ENCODE data around the gene DMAC2.
"Not testable (repeated sequence)": the region's sequence is repeated elsewhere in the genome, so short reads cannot be mapped to it uniquely, and the experiment has no call there.

Gene DMAC2

DNA sequence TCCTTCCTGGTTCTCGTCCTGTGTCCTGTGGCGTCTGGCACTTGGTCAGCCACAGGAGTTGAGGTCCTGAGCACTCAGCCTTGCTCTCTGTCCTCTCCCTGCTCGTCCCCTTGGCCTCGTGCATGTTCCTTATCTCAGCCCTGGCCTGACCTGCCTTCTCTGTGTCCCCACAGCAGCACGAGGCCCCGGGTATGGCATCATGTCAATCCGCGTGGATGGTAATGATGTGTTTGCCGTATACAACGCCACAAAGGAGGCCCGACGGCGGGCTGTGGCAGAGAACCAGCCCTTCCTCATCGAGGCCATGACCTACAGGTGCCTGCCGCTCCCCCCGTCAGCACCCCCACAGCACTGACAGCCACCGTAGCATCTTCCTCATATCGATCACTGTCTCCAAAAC is 17.3 kb downstream of the DMAC2 start:
- no peak for DNase-seq

DNA sequence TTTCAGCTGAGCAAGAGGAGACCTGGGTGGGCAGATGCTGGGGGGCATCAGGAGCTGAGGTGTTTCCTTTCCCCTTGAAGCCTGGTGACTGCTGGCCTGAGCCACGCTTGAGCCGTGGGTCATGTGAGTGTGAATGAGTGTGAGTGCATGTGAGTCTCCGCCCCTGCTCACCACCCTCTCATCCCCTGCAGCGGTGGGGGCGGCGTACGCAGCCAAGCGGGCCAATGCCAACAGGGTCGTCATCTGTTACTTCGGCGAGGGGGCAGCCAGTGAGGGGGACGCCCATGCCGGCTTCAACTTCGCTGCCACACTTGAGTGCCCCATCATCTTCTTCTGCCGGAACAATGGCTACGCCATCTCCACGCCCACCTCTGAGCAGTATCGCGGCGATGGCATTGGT is 17.7 kb downstream of the DMAC2 start:
- DNase-seq, result no peak

GRCh38 chr19:41421314-41421713 is 18.4 kb downstream of the DMAC2 start:
- no peak for DNase-seq

DNA sequence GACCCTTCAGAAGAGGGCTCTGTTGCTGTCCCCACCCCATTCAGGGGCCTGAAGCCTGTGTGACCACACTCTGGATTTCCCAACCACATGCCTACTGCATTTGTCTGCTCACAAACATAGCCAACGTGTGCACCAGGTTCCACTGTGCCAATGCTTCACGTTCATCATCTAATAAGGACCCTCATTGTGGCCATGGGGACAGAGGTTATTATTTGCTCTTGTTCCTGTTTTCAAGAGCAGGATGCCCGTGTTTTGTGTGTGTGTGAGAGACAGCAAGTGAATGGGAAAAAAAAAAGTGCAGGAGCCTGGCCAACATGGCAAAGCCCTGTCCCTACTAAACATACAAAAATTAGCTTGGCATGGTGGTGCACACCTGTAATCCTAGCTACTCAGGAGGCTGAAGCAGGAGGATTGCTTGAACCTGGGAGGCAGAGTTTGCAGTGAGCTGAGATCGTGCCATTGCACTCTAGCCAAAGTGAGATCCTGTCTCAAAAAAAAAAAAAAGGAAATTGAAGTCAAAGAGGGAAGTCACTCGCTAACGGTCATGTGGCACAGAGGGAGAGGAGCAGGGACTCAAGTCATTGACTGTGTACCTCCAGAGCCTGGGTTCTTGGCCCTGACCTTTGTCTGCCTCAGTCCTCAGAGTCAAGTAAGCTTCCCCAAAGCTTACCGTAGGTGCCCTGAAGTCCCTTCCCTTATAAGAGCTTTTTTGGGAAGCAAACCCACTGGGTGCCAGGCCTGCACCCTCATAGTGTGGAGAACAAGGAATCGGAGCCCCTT is 19.4 kb downstream of the DMAC2 start:
- DNase-seq, result no peak

DNA sequence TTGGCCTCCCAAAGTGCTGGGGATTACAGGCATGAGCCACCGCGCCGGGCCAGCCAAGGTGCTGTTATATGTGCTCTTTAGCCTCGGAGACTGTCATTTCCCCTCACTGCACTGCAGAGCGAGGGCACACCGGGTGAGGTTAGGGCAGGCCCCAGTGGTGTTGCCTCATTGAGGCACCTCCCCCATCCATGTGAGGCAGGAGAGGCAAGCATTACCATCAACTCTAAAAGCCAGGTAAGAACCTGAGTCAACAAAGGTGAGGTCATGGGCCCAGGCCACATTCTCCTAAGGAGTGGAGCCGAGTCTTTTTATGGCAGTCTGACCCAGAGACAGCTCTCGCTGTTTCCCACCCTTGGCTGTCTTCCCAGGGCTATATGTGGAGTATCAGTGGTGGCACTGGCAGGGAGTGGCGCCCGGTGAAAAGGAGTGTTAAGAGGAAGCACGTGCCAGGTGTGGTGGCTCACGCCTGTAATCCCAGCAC is 23.5 kb downstream of the DMAC2 start:
- no peak for DNase-seq

DNA sequence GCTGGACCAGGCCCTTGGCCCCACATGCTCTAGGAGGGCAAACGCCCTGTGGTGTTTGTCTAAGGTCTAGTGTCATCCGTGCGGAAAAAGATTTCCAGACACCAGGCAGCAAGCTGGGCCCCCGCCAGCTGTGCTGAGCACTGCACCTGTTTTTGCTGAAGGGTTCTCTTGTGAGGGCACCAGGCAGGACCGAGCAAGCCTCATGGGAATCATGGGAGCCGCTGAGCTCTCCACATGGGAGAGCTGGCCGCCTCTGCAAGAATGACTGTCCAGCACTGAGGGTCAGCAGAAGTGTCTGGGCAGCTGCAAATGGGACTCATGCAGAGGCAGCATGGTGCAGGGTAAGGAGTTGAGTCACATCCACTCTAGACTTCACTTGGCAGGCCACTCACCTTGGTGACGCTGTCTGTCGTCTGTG is 24.5 kb downstream of the DMAC2 start:
- no peak for DNase-seq

DNA sequence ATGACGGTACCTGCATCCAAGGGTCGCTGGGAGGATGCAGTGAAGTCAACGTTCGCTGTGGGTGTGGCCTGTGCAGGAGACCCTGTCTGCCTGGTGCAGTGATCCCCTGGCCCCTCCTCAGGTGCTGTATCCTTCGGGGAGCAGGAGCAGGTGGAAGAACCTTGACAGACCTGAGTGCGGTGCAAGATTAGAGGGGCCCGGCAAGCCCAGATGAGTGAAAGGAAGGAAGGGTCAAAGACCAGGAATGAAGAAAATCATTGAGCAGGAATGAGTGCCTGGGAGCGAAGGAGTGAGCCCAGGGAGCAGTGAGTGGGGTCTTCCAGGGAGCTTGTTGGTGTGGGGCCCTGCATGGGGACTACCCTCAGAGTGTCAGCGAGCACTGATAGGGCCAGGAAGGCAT is 25.3 kb downstream of the DMAC2 start:
- DNase-seq, result no peak

DNA sequence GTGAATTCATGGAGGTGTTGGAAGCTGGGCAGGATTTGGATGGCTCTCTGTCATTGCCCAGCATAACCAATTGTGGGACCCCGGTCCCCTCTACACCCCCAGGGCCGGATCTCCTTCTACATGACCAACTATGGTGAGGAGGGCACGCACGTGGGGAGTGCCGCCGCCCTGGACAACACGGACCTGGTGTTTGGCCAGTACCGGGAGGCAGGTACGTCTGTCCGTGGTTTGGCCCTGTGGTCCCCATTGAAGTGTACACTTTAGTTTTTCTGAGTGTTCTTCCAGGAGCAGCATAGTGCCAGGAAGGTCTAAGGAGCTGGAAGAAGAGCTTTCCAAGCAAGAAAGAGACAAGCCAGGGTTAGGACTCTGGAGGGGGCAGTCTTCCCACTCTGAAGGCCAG is 25.8 kb downstream of the DMAC2 start:
- no peak for DNase-seq

GRCh38 chr19:41412953-41413352 is 26.8 kb downstream of the DMAC2 start:
- no peak for DNase-seq

- no peak for DNase-seq
Observed at GRCh38 chr19:41411968-41412265, 27.8 kb downstream of the DMAC2 start.

GRCh38 chr19:41411100-41411967 is 28.4 kb downstream of the DMAC2 start:
- DNase-seq, result no peak

DNA sequence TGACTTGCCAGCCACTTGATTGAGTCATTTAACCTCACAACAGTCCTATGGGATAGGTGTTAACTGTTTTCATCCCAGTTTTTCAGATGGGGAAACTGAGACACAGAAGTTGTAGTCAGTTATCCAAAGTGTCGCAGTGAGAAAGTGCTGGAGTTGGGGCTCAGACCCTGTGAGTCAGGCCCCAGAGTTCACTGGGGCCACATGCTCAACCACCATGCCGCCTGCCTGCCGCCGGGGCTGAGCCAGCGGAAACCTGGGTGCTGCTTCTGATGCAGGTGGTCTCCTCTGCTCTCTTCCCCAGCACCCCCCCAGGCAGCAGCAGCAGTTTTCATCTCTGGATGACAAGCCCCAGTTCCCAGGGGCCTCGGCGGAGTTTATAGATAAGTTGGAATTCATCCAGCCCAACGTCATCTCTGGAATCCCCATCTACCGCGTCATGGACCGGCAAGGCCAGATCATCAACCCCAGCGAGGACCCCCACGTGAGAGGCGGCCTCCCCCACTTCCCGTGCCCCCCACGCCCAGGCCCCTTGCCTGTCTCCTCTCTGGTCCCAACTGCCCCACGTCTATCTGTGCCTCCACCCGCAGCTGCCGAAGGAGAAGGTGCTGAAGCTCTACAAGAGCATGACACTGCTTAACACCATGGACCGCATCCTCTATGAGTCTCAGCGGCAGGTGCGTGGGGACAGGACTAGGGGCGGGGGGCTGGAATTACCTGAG is 29.2 kb downstream of the DMAC2 start:
- no peak for DNase-seq

- DNase-seq, result no peak
Observed at GRCh38 chr19:41409288-41409687, 30.4 kb downstream of the DMAC2 start.

DNA sequence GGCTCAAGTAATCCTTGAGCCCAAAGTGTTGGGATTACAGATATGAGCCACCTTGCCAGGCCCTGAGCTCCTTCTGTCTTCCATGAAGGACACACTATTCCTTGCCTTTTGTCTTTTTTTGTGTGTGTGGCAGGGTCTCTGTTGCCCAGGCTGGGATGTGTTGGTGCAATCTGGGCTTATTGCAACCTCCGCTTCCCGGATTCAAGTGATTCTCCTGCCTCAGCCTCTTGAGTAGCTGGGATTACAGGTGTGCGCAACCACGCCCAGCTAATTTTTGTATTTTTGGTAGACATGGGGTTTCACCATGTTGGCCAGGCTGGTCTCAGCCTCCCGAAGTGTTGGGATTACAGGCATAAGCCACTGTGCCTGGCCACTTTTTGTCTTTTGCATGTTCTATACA is 30.9 kb downstream of the DMAC2 start:
- DNase-seq, result not testable (repeated sequence)

DNA sequence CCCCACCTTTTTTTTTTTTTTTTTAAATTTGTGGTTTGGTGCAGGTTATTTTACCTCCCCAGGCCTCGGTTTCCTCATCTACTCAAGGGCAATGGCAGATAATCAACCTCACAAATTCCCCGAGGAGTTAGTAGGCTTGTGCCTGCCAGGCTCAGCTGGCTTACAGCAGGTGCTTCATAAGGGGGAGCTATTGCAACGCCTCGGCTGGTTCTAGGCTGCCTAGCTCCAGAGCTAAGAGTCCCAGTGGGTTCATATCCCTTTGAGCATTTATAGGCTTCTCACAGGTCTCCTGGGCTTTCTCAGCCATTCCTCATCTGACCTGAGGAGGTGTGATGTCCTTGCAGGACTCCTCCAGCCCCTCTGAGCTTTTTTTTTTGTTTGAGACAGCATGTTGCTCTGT is 31.5 kb downstream of the DMAC2 start:
- no peak for DNase-seq

GRCh38 chr19:41407271-41407670 is 32.4 kb downstream of the DMAC2 start:
- no peak for DNase-seq

- no peak for DNase-seq
Observed at GRCh38 chr19:41405776-41406175, 33.9 kb downstream of the DMAC2 start.

- no peak for DNase-seq
Observed at GRCh38 chr19:41403181-41403970, 36.3 kb downstream of the DMAC2 start.

- no peak for DNase-seq
Observed at GRCh38 chr19:41402010-41402409, 37.7 kb downstream of the DMAC2 start.

DNA sequence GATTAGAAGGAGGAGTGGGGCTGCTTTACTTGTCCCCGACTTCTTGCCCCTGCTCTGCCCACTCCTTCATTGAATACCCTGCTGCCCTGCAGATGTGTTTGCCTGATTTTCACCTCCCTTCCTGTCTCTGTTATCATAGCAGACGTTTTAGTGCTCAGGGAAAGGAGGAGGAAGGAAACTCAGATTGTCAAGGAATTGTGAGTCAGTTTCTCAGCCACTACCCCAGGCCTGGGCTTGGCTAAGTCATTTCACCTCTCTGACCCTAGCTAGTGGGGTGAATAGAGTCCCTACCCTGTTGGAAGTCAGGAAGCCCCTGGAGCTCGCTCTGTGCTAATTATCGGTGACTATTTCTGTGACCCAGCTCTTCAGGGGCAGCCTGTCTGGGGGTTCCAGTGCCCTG is 38.2 kb downstream of the DMAC2 start:
- no peak for DNase-seq

- no peak for DNase-seq
Observed at GRCh38 chr19:41399525-41399924, 40.2 kb downstream of the DMAC2 start.

- no peak for DNase-seq
Observed at GRCh38 chr19:41399091-41399490, 40.6 kb downstream of the DMAC2 start.

DNA sequence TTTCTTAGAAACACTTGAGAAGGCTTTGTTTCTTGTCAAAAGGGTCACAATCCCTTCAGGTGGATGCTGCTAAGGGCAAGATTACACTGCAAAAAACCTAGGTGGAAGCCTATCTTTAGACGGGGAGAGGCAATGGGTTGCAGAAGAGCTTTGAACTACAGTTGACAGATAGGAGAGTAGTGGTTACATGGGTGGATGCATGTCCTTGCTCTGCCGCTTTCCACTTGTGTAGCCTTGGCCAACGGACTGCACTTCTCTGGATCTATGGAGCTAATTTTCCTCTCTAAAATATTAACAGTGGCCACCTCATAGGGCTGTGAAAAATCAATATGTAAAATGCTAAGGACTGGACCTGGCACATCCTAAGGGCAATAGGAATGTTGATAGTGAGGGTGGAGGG is 41.1 kb downstream of the DMAC2 start:
- DNase-seq, result no peak

Data from T1000 (cell line).